ENCODE data around the gene ELAVL2. TPM values are rescaled to one million over a fixed set of nuclear protein-coding genes. Genes with fewer than 3 reads are reported as not detected.

The ELAVL2 gene
- total and polyA plus RNA-seq, 12 donors, result under 0.01 to 0.64 (median 0.11) TPM; not detected in 5

- intact Hi-C loops (cut with DNase I), result loop anchor here in 1 of 10 donors (10.0 kb wide), 1 partner anchor 305 kb away; no protein-coding TSS in a partner anchor
- DNase-seq, result no peak
- no peaks in the 10 kb centered on the region for H3K36me3 ChIP-seq
- peaks cover 0 to 14% (median 8%) of the 10 kb centered on the region in 9 donors for H3K4me1 ChIP-seq
- WGBS, 2 donors, result 1% methylated on average over 22 of the region's 22 CpGs
- no peak for TF ChIP-seq CTCF (IDR thresholded peaks at IDR 0.05)
- H3K9me3 ChIP-seq, result no peaks in the 10 kb centered on the region
- H3K27me3 ChIP-seq, result peaks cover 0 to 99% (median 83%) of the 10 kb centered on the region in 7 donors
- no peak overlapping the region for H3K27ac ChIP-seq
- H3K4me3 ChIP-seq, result no peak overlapping the region
- ATAC-seq, result no peak
Observed at GRCh38 chr9:23829580-23830475, 3.8 kb upstream of the ELAVL2 start.

GRCh38 chr9:23825700-23826099 is 340 bp downstream of the ELAVL2 start:
- DNase-seq (no peak), ATAC-seq (no peak)
- Histone ChIP-seq H3K27me3 (peaks cover 26 to 100% (median 99%) of the 10 kb centered on the region in 7 donors), H3K27ac (no peak overlapping the region), H3K4me1 (peaks cover 0 to 35% (median 20%) of the 10 kb centered on the region in 9 donors), H3K4me3 (peak overlapping the region in 9 of 10 donors; percentile 23 to 51 (median 41)), H3K36me3 (no peaks in the 10 kb centered on the region), H3K9me3 (no peaks in the 10 kb centered on the region)
- WGBS, 2 donors, result 1 to 2% methylated on average over 12 of the region's 12 CpGs
- intact Hi-C loops (cut with DNase I), result loop anchor here in 1 of 10 donors (10.0 kb wide), 1 partner anchor 301 kb away; no protein-coding TSS in a partner anchor
- TF ChIP-seq CTCF (IDR thresholded peaks at IDR 0.05), result no peak

- DNase-seq, result no peak
- peaks cover 29 to 100% (median 98%) of the 10 kb centered on the region in 7 donors for H3K27me3 ChIP-seq
- intact Hi-C loops (cut with DNase I), result loop anchor here in 1 of 10 donors (10.0 kb wide), 1 partner anchor 300 kb away; no protein-coding TSS in a partner anchor
Observed at GRCh38 chr9:23824830-23825591, 1.0 kb downstream of the ELAVL2 start.

More at GRCh38 chr9:23824830-23825591, 1.0 kb downstream of the ELAVL2 start:
- WGBS, 2 donors, result 1% methylated on average over 25 of the region's 25 CpGs
- no peak overlapping the region for H3K27ac ChIP-seq
- peak overlapping the region in 8 of 10 donors; percentile 23 to 51 (median 41) for H3K4me3 ChIP-seq
- no peak for TF ChIP-seq CTCF (IDR thresholded peaks at IDR 0.05)
- no peaks in the 10 kb centered on the region for H3K36me3 ChIP-seq
- H3K9me3 ChIP-seq, result no peaks in the 10 kb centered on the region
- peak in 1 of 8 donors; percentile 65 for ATAC-seq
- H3K4me1 ChIP-seq, result peaks cover 0 to 38% (median 20%) of the 10 kb centered on the region in 9 donors

All from heart right ventricle (tissue), 16 donors.